NAMALWA (cell line): Measurements from ENCODE around the gene SAT1.

Experiments used
- DNase-seq: peaks from one replicate; pipeline ENCODE4 v3.0.0-alpha.2; 2015; ENCODE audit warnings: low spot score

The SAT1 gene

GRCh38 chrX:23776363-23776762, 6.6 kb upstream of the SAT1 start:
- DNase-seq, result no peak

- DNase-seq, result no peak
Observed at GRCh38 chrX:23779025-23779424, 3.9 kb upstream of the SAT1 start.

DNA sequence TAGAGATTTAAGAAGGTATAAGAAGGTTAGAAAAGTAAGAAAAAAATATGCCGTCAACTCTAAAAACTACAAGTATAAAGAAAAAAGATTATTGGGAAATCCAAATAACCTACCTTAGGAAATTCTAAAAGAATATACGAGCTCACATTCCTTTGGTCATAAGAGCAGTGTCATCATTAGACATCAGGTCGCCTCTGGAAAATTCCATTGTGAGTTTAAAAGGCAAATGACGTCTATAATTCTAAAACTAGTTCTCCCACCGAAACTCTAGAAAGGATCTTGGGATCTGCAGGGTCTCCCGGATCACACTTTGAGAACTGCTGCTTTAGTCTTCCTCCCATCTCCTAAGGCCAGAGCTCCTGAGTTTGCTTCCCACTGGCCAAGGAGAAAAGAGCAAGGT, 518 bp upstream of the SAT1 start:
- no peak for DNase-seq

DNA sequence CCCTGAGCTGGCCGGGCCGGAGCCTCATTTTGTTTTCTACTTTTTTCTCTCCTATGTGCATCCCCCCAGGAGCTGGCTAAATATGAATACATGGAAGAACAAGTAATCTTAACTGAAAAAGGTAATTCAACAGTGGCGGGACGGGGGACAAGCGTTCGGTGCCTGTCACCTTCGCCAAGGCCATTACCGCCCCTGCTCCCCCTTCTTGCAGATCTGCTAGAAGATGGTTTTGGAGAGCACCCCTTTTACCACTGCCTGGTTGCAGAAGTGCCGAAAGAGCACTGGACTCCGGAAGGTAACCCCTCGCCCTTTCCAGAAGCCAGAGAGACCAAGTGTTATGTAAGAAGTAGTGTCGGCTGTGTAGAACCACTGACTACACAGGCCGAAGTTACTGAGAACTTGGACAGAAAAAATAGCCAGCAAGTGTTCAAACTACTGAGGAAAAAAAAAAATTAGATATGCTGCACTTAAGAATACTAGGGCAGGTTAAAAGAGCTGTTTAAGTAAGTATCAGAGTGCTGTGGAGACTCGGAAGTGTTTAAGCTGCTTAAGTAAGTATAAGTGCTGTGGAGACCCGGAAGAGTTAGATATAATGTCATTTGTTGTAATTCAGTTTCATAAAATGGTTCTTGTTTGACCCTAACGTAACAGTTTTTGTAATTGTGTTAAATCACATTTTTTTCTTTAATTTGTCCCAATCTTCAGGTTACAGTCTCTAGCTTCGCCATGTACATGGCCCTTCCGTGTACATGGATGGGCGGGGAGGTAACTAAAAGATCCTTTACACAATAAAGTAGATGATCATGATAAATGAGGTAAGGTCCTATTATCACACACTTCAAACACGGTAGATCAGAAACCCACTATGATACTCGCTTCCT, 856 bp downstream of the SAT1 start:
- DNase-seq, result peak; percentile 39

DNA sequence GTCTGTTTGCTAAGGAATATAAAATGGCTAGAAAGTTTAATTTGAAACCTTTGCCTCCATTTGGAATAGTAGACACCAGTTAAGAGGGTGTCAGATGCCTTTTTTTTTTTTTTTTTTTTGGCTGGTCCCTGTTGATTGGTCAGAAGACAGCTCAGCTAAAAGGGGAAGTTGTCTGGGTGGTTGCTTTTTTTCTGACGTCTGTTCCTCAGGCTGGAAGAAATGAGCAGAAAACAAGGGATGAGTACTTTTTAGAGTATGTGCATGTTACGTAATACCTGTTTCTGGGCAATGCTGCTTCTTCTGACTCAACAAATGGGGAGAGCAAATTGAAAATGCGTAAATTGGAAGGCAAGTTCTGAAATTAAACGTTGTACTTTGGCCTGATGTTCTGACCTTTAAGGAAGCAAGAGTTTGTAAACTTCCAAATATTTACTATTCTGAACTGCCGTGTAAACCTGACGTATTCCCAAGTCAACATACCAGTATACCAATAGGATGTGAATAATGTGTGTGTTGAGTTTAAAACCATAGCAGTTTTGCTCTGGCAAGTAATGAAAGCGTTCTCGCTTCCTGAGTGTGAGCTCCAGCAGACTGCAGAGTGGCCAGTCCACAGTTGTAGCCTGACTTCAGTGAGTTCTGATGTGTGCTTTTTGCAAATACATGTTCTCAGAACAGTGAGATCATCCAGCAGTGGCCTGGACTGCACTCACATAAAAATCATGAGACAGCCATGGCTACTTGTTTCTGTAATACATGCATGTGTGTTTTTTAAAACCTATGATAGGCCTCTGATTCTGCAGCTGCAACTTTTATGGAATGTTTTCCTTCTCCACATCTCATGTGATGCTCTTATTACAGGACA, 1.7 kb downstream of the SAT1 start:
- peak; percentile 55 for DNase-seq

- no peak for DNase-seq
Observed at GRCh38 chrX:23785580-23785979, 2.6 kb downstream of the SAT1 start.

DNA sequence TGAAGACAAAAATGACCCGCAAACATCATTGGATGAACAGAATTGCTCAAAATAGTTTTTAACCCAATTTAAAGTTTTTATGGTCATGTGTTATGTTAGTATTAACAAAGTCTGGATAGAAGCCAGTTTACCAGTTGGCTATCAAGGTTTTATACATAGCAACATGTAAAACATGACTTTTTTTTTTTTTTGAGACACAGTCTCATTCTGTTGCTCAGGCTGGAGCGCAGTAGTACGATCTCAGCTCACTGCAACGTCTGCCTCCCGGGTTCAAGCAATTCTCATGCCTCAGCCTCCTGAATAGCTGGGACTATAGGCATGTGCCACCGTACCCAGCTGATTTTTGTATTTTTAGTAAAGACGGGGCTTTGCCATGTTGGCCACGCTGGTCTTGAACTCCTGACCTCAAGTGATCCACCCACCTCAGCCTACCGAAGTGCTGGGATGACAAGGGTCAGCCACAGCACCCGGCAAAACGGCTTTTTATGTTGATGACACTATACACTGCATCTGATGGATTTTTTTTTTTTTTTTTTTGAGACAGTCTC, 3.4 kb downstream of the SAT1 start:
- no peak for DNase-seq

GRCh38 chrX:23787745-23788118, 4.8 kb downstream of the SAT1 start:
- DNase-seq, result no peak

DNA sequence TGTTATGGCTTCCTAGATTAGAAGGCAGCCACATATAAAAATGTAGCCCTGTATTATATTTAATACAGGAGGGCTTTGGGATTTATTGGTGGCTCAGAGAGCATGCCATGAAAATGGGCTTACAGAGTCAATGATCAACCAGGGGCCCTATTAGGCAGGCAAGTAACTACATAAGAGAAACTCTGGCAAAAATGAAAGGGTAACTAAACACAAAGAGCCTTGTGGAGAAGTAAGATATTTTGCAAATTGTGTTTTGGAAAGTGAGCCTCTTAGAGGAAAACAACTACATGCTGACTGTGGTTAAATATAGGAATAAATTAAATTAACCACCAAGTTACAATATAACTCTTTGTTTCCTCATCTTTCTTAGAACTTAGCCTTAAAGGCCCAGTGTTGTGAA, 5.5 kb downstream of the SAT1 start:
- no peak for DNase-seq

- no peak for DNase-seq
Observed at GRCh38 chrX:23788946-23789345, 6.0 kb downstream of the SAT1 start.

GRCh38 chrX:23789386-23790154, 6.6 kb downstream of the SAT1 start:
- no peak for DNase-seq

- no peak for DNase-seq
Observed at GRCh38 chrX:23790155-23790497, 7.2 kb downstream of the SAT1 start.

- no peak for DNase-seq
Observed at GRCh38 chrX:23792861-23793553, 10.0 kb downstream of the SAT1 start.

DNA sequence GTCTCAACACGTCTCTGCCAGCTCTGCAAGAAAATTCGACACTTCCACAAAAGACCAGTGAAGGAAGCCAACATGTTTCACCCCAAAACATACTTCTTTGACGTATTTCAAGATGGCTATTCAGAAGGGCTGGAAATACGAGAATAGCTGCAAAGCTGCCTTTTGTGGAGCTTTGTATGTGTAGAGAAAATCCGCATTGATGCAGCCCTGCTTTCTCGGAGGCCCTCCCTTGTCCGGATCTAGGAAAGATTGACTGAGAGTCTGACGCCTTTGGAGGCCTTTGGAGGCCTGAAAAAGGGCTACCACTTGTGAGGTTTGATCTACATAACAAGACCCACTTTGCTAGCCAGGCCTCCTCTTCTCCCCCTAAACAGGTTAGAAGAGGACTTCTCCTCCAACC, 12.2 kb downstream of the SAT1 start:
- no peak for DNase-seq

GRCh38 chrX:23797371-23798128, 14.6 kb downstream of the SAT1 start:
- DNase-seq, result no peak

DNA sequence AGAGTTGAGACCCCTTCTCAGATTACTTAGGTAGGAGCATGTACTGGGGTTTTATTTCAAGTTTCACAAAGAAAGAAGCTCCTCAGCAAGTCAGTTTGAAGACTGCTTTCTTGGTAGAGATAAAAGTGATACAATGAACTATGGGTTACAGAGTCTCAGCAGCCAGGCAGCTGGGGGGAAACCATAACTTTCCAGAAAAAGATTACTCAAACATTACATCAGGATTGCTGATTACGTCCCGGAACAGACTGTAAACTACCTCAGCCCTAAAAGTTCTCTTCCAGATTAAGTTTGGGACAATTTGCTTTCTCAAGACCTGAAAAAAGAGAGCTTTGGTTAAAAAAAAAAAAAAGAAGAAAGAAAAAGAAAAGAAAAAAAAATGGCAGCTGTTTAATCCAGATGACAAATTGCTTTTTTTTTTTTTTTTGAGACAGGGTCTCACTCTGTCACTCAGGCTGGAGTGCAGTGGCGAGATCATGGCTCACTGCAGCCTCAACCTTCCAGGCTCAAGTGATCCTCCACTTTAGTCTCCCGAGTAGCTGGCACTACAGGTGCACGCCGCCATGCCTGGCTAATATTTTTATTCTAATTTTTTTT, 16.6 kb downstream of the SAT1 start:
- no peak for DNase-seq

DNA sequence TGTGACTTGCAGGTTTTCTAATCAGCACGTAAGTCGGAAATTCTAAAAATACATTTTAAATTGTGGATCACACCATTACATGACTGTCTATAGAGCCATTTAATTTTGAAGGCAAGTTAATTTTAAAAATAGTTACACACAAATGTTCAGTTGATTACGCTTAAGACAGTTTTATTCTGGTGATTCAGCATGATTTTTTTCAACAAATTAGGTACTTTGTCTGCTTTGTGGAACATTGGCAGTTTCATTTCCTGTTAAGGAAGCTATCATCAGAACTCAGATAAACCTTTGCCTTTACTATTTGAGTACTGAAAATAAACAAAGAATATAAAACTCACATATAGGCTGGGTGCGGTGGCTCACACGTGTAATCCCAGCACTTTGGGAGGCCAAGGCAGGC, 19.5 kb downstream of the SAT1 start:
- peak; percentile 29 for DNase-seq

- DNase-seq, result no peak
Observed at GRCh38 chrX:23803931-23804381, 21.0 kb downstream of the SAT1 start.

DNA sequence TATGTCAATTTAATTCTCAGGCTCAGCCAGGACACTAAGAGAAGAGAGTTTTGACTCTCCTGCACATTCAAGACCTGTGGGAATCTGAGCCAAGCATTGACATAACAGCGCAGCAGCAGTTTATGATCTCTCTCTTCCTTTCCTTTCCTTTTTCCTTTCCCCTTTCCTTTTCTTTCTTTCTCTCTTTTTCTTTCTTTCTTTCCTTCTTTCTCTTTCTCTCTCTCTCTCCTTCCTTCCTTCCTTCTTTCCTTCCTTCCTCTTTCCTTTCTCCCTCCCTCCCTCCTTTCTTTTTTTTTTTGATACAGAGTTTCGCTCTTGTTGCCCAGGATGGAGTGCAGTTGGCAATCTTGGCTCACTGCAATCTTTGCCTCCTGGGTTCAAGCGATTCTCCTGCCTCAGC, 21.6 kb downstream of the SAT1 start:
- no peak for DNase-seq

GRCh38 chrX:23805389-23805788, 22.4 kb downstream of the SAT1 start:
- DNase-seq, result no peak
